IPS-NIHi7 (cell line): Measurements from ENCODE around the gene NSD1.
"Not testable (repeated sequence)": the region's sequence is repeated elsewhere in the genome, so short reads cannot be mapped to it uniquely, and the experiment has no call there.

Experiments
- DNase-seq: peaks from one replicate; pipeline ENCODE4 v3.0.0; 2012; ENCODE audit warnings: mixed read lengths; ENCODE audit errors: extremely low spot score

Gene NSD1

DNA sequence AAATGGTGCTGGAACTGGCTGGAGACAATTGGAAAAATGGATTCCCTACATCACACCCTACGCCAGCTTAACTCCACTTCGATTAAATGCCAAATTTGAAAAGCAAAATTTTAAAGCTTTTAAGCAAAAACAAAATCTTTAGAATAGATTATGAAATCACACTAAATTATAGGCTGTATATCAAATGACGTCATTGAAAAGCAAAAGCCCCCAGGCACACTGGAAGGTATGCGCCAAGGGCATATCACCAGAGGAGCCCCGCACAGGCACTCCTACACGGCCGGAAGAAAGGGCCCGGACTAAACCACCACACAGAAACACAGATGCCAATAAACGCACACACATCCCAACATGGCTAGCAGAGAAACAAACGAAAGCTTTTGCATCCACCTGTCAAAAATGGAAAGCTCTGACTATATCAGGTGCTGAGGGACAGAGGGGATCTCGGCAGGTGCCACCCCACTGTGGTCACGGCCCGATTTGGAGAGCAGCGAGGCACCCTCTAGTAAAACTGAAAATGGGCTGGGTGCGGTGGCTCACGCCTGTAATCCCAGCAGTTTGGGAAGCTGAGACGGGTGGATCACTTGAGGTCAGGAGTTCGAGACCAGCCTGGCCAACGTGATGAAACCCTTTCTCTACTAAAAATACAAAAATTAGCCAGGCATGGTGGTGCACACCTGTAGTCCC lies 195.1 kb downstream of the NSD1 start:
- DNase-seq, result no peak

DNA sequence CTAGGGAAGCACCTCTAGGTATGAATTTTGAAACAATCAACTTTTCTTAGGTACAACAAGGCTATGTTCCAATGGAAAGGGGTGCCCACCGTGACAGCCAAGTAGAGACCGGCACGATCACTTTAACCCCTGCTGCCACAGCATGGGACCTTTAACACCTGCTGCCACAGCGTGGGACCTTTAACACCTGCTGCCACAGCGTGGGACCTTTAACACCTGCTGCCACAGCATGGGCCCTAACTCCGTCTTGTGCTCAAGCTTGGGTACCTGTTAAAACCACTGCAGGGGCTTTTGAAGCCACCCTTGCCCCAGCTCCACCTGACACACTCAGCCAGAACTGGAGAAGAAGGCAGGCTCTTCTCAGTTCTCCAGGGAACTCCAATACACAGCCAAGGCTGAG lies 196.3 kb downstream of the NSD1 start:
- no peak for DNase-seq

DNA sequence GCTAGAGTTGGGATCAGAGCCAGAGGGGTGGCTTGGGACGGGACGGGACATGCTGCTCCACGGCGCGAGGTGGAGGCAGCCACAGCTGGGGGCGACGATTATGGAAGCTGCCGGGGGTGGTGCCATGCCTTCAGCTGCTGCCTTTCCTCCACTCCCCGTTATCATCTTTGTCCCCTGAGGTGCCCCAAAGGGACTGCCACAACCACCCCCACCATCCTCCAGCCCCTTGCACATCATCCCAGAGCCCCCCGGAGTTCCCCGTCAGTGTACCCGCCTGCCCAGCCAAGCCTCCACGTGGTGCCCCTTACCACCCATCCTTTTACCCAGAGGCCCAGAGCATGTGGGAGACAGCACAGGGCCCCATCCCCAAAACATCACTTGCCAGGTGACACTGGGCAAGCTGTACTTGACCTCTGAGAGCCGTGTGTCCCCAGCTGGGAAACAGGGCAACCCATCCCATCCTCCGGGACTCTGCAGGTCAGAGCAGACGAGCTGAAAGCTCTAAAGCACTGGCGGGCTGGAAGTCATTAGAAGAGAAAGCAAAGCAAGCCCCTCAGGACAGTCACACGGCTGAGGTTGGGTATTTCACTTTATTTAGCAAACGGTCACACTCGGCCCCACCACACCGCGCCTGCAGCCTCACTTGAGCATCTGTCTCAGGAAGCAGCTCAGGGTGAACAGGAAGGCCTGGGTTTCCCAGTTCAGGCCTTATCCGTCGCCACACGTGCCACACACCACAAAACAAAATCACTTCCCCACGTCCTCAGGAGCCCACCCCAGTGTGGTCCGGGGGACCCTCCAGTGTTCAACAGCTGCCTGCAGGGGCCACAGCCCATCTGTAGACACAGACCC lies 197.6 kb downstream of the NSD1 start:
- DNase-seq, result no peak

DNA sequence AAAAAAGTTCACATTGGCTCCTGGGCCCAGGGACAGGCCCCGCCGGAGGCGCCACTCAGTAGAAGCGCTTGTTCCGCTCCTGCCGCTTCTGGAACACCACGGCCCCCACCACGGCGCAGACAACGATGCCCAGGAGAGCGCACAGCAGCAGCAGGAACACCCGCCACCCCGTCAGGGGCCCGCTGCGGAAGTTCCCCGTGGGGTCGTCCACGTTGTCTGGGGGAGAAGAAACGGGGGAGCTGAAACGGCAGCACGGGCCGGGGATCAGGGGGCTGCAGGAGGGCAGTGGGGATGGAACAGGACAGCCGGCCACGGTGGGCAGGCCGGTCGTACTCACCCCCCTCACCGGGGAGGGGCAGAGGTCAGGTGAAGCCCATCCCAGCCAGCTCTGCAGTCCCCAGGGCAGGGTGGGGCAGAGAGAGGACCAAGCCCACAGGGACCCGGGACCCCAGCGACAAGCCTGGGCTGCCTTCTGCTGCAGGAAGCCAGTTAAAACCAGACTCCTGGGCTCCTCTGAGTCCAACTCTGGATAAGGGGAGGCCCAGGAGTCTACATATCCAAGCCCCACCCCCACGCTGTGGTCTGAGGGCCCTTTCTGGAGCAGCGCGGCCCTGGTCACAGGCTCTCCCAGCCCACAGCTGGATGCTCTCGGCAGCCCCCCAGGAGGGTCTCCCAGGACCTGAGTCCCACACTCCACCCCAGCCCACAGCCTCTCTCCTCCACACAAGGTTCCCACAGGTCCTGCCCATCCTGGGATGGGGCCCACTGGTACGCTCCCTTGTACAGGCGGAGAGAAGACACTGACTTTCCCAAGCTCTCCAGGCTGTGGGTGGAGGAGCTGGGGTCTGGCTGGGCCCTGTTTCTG lies 198.7 kb downstream of the NSD1 start:
- DNase-seq, result no peak

DNA sequence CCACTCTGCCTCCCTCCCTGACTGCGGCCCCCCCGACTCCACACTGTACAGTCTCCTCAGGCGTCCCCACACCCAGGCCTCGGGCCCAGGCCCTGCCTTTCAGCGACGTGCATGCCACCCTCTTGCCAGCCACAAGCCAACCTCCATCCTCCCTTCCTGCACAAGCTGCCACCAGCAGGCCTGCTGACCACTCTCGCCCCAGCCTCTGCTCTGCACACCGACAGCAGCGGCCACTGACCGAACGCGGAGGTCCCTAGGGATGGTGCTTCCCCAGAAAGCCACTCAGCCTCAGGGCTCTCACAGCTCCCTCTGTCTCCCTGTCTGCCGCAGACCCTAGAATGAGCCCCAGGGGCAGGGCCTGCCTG lies 199.3 kb downstream of the NSD1 start:
- no peak for DNase-seq

DNA sequence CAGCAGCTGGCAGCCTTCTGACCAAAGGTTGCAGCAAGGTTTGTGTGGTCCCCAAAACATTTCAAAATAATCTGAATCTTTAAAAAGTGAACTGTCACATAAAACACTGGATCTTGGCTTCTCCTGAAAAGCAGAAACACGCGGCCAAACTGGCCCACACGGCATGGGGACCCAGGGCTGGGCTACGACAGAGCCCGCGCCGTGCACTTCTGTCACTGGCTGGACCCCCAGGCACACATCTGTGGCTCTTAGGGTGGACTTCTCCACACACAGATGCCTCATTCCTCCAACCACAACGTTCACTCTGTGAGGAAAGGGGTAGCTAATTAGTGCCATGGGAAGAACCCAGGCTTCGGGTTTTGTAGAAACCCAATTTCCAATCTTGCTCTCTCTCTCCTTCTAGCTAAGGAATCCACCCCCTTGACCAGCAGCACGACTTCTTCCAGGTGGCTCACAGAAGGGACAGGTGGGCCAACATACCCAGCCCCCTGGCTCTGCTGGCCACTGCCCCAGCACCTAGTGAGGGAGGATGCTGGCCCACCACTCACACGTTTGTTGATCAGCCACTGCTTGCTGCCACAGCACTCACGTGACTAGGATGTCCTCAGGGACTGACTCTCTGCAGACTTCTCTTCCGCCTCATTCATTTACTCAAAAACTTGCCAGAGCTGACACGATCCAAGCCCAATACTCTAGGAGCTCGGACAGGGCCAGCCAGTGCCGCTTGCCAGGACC lies 200.0 kb downstream of the NSD1 start:
- DNase-seq, result no peak

DNA sequence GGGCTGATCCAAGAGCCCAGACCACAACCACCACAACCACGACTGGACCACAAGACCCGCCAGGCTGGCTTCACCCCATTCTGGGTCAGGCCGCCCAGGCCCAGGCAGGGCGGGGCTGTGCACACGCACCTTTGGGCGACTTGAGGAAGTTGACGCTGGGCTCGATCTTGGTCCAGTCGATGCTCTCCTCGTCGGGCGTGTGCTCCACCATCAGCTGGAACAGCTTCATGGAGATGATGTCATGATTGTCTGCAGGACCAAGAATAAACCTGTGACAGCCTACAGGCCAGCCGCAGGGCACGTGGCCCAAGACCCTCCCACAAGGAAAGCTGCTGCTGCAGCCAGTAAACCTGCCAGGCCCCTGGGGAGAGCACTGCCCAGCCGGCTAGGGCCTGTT lies 200.6 kb downstream of the NSD1 start:
- DNase-seq, result no peak

DNA sequence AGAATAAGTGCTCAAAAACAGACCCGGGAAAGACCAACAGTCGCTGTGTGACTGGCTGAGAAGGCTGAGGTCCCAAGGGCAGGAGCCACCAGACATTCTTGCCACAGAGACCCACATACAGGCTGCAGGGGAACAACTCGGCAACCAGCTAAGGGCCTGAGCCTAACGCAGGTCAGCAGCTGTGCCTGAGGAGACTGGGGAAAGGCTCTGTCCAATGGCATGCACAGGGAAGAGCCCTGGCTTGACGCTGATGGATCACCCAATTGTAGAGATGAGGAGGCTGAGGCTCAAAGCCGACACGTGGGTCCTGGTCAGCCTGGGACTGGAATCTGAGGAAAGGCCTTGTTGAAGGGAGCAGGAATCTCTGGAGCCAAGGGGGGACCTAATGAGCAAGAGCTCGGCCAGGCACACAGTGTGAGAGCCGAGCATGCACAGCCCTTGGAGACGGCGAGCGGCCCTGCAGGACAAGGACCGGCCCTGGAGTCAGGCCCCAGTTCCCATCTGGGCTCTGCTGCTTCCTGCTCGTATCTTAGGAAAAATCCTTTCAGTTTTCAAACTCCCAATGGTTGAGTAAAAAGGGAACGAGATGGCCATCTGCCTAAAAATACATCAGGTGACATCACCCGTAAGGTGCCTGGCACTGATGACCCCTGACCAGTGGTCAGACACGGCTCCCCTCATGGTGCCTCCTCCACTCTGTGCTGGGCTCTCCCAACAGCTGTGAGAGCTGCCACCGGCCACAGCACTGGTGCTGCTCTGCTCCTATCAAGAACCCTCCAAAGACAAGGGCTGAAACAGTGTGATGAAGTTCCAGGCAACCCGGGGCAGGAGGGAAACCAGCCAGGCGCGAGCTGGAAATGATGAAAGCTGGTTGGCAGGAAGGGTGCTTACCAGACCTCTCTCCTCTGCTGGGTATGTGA lies 201.5 kb downstream of the NSD1 start:
- DNase-seq, result no peak

DNA sequence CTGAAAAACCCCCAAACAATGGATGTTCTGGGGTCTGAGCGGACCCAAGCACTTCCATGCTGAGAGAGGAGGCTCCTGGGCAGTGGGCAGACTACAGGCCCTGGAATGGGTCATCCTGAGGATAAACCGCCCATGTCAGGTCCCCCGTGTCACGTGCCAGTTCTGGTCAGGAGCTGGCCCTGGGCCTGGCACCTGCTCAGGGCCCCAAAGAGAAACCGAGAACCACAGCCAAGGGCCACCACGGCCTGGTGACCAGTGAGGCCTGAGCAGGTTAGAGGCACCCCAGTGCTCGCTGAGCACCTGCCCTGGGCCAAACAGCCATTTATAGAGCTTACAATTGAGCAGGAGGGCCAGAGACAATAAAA lies 202.1 kb downstream of the NSD1 start:
- no peak for DNase-seq

DNA sequence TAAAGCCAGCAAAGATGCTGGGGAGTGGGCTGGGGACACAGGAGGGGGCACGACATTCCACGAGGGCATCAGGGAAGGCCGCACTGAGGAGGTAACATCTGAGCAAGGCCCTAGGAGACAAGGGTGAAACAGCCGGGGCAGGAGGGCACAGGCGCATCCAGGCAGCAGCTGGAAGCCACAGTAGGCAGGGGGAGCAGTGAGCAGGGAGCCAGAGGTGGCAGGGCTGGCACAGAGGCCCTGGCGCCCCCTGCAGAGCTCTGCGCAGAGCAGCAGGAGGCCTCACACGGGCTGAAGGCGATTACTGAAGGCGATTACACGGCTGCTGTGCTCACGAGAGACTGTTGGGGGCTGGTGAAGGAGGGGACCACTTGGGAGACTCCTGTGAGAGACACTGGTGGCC lies 202.5 kb downstream of the NSD1 start:
- no peak for DNase-seq

DNA sequence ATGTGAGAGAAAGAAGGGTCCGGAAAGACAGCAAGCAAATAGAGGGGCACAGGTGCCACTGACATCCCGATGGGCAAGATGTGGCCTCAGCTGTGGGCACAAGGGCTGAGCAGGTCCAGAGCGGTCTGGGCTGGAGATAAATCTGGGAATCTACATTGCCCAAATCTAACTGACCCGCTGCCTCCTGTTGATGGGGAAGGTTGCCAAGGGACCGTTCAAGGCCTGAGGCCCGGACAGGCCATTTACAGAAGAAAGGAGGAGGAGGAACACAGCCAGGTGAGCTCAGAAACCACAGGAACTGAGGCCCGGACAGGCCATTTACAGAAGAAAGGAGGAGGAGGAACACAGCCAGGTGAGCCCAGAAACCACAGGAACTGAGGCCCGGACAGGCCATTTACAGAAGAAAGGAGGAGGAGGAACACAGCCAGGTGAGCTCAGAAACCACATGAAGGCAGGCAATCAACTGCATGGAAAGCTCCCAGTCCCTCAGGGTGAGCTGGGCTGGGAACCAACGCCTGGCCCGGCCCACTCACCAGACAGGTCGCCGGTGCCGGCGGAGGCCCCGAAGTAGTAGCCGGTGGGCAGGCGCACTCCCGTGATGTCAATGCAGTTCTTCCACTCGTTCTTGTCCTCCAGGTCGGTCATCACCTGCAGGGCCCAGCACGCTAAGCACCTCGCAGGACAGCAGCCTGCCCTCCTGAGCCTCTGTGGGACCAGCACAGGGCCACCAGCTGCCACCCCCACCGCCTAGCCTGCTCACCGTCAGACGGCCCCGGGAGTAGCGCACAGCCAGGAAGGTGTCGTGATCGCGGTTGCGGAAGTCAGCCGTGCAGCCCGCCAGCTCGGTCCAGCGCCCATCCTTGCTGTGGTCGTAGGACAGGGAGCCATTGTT lies 203.3 kb downstream of the NSD1 start:
- no peak for DNase-seq

DNA sequence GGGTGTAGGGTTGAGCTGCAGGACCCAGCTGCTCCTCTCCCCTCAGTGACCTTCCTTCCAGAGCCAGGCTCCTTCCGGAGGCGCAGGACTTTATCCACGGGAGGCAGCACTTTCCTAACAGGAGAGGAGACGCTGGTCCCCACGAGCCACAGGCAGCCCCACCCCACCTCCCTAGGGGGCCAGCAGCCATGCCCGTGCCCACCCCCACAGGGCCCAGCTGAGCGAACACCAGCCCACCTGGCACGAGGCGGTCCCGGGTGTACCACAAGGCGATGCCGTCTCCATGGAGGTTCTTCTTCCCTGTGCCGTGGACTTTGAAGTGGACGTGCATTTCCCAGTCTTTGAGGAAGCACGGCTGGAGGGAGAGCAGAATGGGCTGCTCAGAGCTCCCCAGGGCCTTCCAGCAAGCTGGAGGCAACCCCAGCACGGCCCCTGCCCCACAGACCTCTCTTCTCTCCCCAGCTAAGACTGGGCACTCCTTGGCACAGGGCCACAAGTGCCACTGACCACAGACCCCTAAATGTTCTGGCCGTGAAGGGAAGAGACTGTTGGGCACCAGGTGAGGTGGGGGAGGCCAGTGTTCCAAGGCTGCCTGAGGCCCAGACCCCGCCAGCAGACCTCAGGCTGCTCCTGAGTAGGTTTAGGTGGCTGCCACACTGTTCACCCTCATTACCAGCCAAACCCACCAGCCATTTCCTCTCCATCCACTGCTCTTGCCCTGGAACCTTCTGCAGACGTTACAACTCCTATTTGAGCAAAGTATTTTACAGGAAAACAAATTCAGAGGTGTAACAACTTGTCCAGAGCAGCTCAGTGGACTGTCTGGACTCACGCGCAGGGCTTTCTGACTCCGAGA lies 204.9 kb downstream of the NSD1 start:
- no peak for DNase-seq

DNA sequence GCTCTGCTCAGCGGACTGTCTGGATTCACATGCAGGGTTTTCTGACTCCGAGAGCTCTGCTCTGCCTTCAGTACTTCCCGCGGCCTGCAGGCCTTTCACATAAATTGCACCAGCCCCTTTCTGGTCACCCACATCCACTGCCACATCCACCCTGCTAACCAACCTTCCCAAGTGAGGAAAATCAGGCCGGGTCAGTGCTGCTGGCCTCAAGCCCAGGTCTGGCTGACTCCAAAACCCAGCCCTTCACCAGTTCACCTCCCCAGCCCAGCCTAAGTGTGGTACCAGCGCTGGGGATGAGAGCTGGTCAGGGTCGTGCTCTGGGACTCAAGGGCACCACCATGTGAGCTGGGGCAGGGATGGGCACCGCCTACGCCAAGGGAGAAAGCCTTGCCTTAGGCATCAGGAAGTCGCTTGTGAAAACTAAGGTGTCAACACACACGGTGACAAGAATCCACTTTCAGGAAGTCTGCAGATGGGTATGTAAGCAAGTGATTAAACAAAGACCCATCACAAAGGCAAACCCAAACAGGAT lies 205.6 kb downstream of the NSD1 start:
- DNase-seq, result no peak

DNA sequence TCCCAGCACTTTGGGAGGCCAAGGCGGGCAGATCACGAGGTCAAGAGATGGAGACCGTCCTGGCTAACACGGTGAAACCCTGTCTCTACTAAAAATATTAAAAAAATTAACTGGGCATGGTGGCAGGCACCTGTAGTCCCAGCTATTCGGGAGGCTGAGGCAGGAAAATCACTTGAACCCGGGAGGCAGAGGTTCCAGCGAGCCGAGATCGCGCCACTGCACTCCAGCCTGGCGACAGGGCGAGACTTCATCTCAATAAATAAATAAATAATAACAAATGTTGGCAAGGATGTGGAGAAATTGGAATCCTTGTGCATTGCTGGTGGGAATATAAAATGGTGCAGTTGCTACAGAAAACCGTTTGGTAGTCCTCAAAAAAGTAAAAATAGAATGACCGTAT lies 209.4 kb downstream of the NSD1 start:
- DNase-seq, result not testable (repeated sequence)

DNA sequence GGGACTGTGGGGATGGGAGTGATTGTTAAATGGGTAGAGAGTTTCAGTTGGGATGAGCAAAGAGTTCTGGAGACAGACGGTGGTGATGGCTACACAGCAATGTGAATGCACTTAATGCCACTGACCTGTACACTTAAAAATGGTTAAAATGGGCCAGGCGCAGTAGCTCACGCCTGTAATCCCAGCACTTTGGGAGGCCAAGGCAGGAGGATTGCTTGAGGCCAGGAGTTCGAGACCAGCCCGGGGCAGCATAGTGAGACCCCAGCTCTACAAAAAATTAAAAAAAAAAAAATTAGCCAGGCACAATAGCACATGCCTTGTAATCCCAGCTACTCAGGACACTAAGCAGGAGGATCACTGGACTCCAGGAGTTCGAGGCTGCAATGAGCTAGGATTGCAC lies 210.2 kb downstream of the NSD1 start:
- DNase-seq, result no peak

DNA sequence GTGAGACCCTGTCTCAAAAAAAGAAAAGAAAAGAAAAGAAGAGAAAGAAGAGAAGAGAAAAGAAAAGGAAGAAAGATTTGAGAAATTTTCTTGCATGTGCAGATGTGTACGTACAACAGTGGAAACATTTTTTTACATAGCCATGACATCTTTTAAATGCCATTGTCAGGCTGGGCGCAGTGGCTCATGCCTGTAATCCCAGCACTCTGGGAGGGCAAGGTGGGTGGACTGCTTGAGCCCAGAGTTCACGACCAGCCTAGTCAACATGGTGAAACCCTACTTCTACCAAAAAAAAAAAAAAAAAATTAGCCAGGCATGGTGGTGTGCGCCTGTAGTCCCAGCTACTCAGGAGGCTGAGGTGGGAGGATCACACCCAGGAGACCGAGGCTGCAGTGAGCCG lies 211.3 kb downstream of the NSD1 start:
- DNase-seq, result no peak

DNA sequence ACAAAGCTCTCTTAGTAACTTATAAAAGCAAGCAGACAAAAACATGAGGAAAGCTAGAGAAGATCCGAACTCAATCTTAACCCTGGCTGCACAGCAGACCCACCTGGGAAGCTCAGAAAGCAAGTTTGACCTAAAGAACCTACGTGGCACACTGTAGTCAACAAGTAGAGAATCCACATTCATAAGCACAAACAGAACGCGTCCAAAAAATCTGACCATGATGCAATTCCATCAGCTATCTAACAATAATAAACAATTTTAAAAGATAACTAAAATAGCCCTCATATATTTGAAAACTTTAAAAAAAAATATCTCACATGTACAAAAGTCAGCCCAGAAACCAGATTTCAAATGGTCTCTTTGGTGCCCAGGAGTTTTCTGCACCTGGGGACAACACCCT lies 213.2 kb downstream of the NSD1 start:
- no peak for DNase-seq

DNA sequence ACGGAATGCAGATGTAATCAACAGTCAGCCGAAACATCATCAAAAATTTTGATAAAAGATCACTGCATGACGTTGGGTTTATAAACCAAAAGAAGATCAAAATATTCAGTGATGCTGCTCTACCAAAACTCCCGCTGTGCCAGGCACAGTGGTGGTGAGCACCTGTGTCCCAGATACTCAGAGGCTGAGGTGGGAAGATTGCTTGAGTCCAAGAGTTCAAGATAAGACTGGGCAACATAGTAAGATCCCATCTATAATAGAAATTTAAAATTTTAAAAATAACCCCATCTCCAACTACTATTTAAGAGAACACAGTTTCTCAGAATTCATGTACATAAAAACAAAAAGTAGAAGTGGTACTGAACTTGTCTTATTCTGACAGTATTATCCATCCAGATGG lies 214.1 kb downstream of the NSD1 start:
- DNase-seq, result no peak

DNA sequence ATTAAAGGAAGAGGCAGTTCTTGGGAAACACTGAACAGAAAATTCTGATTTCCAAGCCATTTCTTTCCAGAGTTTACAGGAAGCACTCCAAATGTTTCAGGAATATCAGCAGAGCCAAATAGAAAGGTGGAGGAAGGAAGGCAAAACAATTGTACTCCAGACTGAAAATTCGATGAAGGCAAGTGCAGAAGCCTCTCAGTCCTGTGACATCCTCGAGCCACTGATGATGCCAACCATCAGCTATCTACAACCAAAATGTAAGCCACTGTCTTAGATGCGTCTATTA lies 215.7 kb downstream of the NSD1 start:
- no peak for DNase-seq
